GM23338 (cell line): ENCODE measurements around the gene EXOC6B. TPM values are rescaled to one million over a fixed set of nuclear protein-coding genes. Genes with fewer than 3 reads are reported as not detected.

Experiments
- ATAC-seq: fragments of 200-7000 bp; cut with Tn5 transposase; 3 replicates; pipeline ENCODE4 v1.9.1; 2020
- DNase-seq: peaks from one replicate; pipeline ENCODE4 v3.0.0-alpha.2; 2015; ENCODE audit warnings: low spot score
- H2AFZ ChIP-seq: fragments of 200-600 bp; sonication (generic); 2 replicates; pipeline ENCODE4 v1.8.0; 2016; ENCODE audit warnings: antibody characterized with exemption, mild to moderate bottlenecking, moderate library complexity
- H3F3A ChIP-seq: fragments of 200-600 bp; sonication (generic); replicated peaks from 2 replicates; pipeline ENCODE4 v1.8.0; 2017; ENCODE audit warnings: antibody characterized with exemption, mixed run types, low read depth
- H3K27ac ChIP-seq: fragments of 200-600 bp; sonication (generic); 2 replicates; pipeline ENCODE4 v1.6.1; 2016; ENCODE audit warnings: low read depth
- H3K27me3 ChIP-seq: fragments of 200-600 bp; sonication (generic); 2 replicates; pipeline ENCODE4 v1.8.0; 2016; ENCODE audit warnings: mild to moderate bottlenecking, mixed run types, moderate library complexity; ENCODE audit not compliant: insufficient read depth
- H3K36me3 ChIP-seq: fragments of 200-600 bp; sonication (generic); 2 replicates; pipeline ENCODE4 v1.8.0; 2016; ENCODE audit warnings: mild to moderate bottlenecking; ENCODE audit not compliant: insufficient read depth
- H3K4me1 ChIP-seq: fragments of 200-600 bp; sonication (generic); 2 replicates; pipeline ENCODE4 v1.8.0; 2016; ENCODE audit warnings: mild to moderate bottlenecking, moderate library complexity; ENCODE audit not compliant: insufficient read depth
- H3K4me2 ChIP-seq: fragments of 200-600 bp; sonication (generic); 2 replicates; pipeline ENCODE4 v1.7.1; 2017; ENCODE audit warnings: mixed run types
- H3K4me3 ChIP-seq: fragments of 200-600 bp; sonication (generic); 2 replicates; pipeline ENCODE4 v1.6.1; 2016; ENCODE audit warnings: mixed run types
- H3K79me2 ChIP-seq: fragments of 200-600 bp; sonication (generic); replicated peaks from 2 replicates; pipeline ENCODE4 v1.8.0; 2017; ENCODE audit warnings: mild to moderate bottlenecking; ENCODE audit not compliant: insufficient read depth
- H3K9me2 ChIP-seq: fragments of 200-600 bp; sonication (generic); 2 replicates; pipeline ENCODE4 v1.8.0; 2017; ENCODE audit not compliant: insufficient read depth
- H4K20me1 ChIP-seq: fragments of 200-600 bp; sonication (generic); replicated peaks from 2 replicates; pipeline ENCODE4 v1.8.0; 2017; ENCODE audit warnings: mild to moderate bottlenecking; ENCODE audit not compliant: insufficient read depth
- H3K27ac Mint-ChIP-seq: 2 replicates; pipeline ENCODE4 v1.8.0; 2020; ENCODE audit warnings: inconsistent platforms, mild to moderate bottlenecking, moderate library complexity, mixed read lengths
- H3K27me3 Mint-ChIP-seq: 3 replicates; pipeline ENCODE4 v1.8.0; 2022; ENCODE audit warnings: low read depth, mild to moderate bottlenecking, moderate library complexity, mixed read lengths, inconsistent platforms; ENCODE audit not compliant: insufficient read depth, poor library complexity
- H3K36me3 Mint-ChIP-seq: 3 replicates; pipeline ENCODE4 v1.8.0; 2021; ENCODE audit warnings: low read depth, mild to moderate bottlenecking, inconsistent platforms, moderate library complexity, mixed read lengths
- H3K4me1 Mint-ChIP-seq: 3 replicates; pipeline ENCODE4 v1.8.0; 2020; ENCODE audit warnings: mild to moderate bottlenecking, inconsistent platforms, mixed read lengths
- H3K4me3 Mint-ChIP-seq: 3 replicates; pipeline ENCODE4 v1.8.0; 2021; ENCODE audit warnings: moderate library complexity, mild to moderate bottlenecking, inconsistent platforms, mixed read lengths
- H3K9me3 Mint-ChIP-seq: 3 replicates; pipeline ENCODE4 v1.8.0; 2020; ENCODE audit warnings: moderate library complexity, mild to moderate bottlenecking, inconsistent platforms, mixed read lengths
- CREB1 ChIP-seq: fragments of 250-450 bp; sonication (Bioruptor Pico); IDR thresholded peaks from 2 replicates; pipeline ENCODE4 v1.5.0; 2020; ENCODE audit warnings: low read depth, mild to moderate bottlenecking, moderate library complexity
- EZH2 ChIP-seq: fragments of 200-600 bp; sonication (generic); IDR thresholded peaks from one replicate; pipeline ENCODE4 v1.8.0; 2017; ENCODE audit warnings: antibody characterized with exemption, mild to moderate bottlenecking, low read depth; ENCODE audit not compliant: unreplicated experiment
- JUNB ChIP-seq: IDR thresholded peaks from one replicate; pipeline ENCODE4 v1.6.1; 2016; ENCODE audit warnings: antibody characterized with exemption; ENCODE audit not compliant: unreplicated experiment
- STAT1 ChIP-seq: IDR thresholded peaks from one replicate; pipeline ENCODE4 v1.6.1; 2016; ENCODE audit warnings: antibody characterized with exemption; ENCODE audit not compliant: unreplicated experiment
- ZNF114 ChIP-seq: fragments of 250-450 bp; sonication (Bioruptor Pico); IDR thresholded peaks from 2 replicates; pipeline ENCODE4 v1.5.0; 2020; ENCODE audit warnings: mild to moderate bottlenecking, moderate library complexity
- ZNF331 ChIP-seq: fragments of 250-450 bp; sonication (Bioruptor Pico); IDR thresholded peaks from 2 replicates; pipeline ENCODE4 v1.5.0; 2020; ENCODE audit warnings: low read depth, mild to moderate bottlenecking, moderate library complexity
- ZNF462 ChIP-seq: fragments of 250-450 bp; sonication (Bioruptor Pico); IDR thresholded peaks from 2 replicates; pipeline ENCODE4 v1.5.0; 2020; ENCODE audit warnings: mild to moderate bottlenecking, moderate library complexity
- polyA plus RNA-seq: library from polyadenylated mRNA; unstranded; fragments of >200 nt; fragmentation: Nextera tagmentation; extraction: Ambion mirVana; gene quantifications from 2 replicates; pipeline ENCODE4 v1.2.1, GENCODE V29; 2016
- total RNA-seq: library from RNA; depleted of rRNA; stranded (reverse); fragments of >200 nt; shearing (Covaris generic); gene quantifications from 2 replicates; pipeline ENCODE4 v1.2.3, GENCODE V29; 2014

The EXOC6B gene
- total and polyA plus RNA-seq, 2 experiments from 2014 or later, result 7.2 to 45.9 TPM

- Mint-ChIP-seq H3K4me3 (no peak overlapping the region), H3K4me1 (peaks cover 10% of the 10 kb centered on the region; the same call in 2 of the 3 replicates), H3K27ac (no peak overlapping the region), H3K27me3 (peaks cover 3% of the 10 kb centered on the region), H3K36me3 (no peaks in the 10 kb centered on the region), H3K9me3 (no peaks in the 10 kb centered on the region)
- ATAC-seq, result no peak
- no peak overlapping the region for H2AFZ ChIP-seq
- no peaks in the 10 kb centered on the region for H3K79me2 ChIP-seq
- no peaks in the 10 kb centered on the region for H3K4me1 ChIP-seq
- H3K9me2 ChIP-seq, result no peaks in the 10 kb centered on the region
- H4K20me1 ChIP-seq, result no peaks in the 10 kb centered on the region
- TF ChIP-seq CREB1 (CRISPR knock-in tag), result no peak
- TF ChIP-seq EZH2, result no peak
- TF ChIP-seq ZNF114 (CRISPR knock-in tag), result no peak
- no peak for TF ChIP-seq JUNB
- TF ChIP-seq ZNF462, result no peak
- TF ChIP-seq ZNF331, result no peak
- no peak for TF ChIP-seq STAT1
- no peak overlapping the region for H3K4me3 ChIP-seq
- H3F3A ChIP-seq, result no peaks in the 10 kb centered on the region; the same call in 1 of the 2 replicates
- DNase-seq, result no peak
- H3K27me3 ChIP-seq, result no peaks in the 10 kb centered on the region
- H3K4me2 ChIP-seq, result no peak overlapping the region
- H3K36me3 ChIP-seq, result no peaks in the 10 kb centered on the region
- no peak overlapping the region for H3K27ac ChIP-seq
These were observed 4.4 kb upstream of the EXOC6B start for GRCh38 chr2:72830273-72830672.
